ENCODE measurements around the gene LNX2. TPM values are rescaled to one million over a fixed set of nuclear protein-coding genes. Genes with fewer than 3 reads are reported as not detected.

Gene LNX2
- total and polyA plus RNA-seq, 2 donors from 2014 or later = 5.6 to 13.8 TPM

GRCh38 chr13:27541386-27541785 lies 78.9 kb downstream of the LNX2 start:
- no peak for TF ChIP-seq CTCF (IDR thresholded peaks at IDR 0.05; ENCODE audit: borderline replicate concordance, extremely low read depth, insufficient read depth)
- Histone ChIP-seq H3K9me3 (ENCODE audit: control insufficient read depth in 2 of 3, insufficient read depth in 1 of 3, low read length in 3 of 3) (no peaks in the 10 kb centered on the region), H3K36me3 (ENCODE audit: control insufficient read depth in 2 of 3, insufficient read depth in 3 of 3, low read length in 3 of 3) (no peaks in the 10 kb centered on the region), H3K9ac (ENCODE audit: low read length in 3 of 3) (no peak overlapping the region), H3K4me3 (ENCODE audit: low read length in 3 of 3) (no peak overlapping the region), H3K4me1 (ENCODE audit: control insufficient read depth in 2 of 3, insufficient read depth in 2 of 3, low read depth in 1 of 3, low read length in 3 of 3) (no peaks in the 10 kb centered on the region), H3K27ac (ENCODE audit: low read depth in 2 of 2, low read length in 2 of 2) (no peak overlapping the region), H3K27me3 (ENCODE audit: control insufficient read depth, insufficient read depth, low read length) (no peaks in the 10 kb centered on the region)
- DNase-seq (no peak), FAIRE-seq (no peak)
- intact Hi-C loops (cut with DNase I) = no loop called here

- Histone ChIP-seq H3K27me3 (ENCODE audit: control insufficient read depth, insufficient read depth, low read length) (no peaks in the 10 kb centered on the region), H3K9me3 (ENCODE audit: control insufficient read depth in 2 of 3, insufficient read depth in 1 of 3, low read length in 3 of 3) (no peaks in the 10 kb centered on the region), H3K4me1 (ENCODE audit: control insufficient read depth in 2 of 3, insufficient read depth in 2 of 3, low read depth in 1 of 3, low read length in 3 of 3) (peaks cover 0 to 3% (median 0%) of the 10 kb centered on the region in 3 donors), H3K4me3 (ENCODE audit: low read length in 3 of 3) (no peak overlapping the region), H3K27ac (ENCODE audit: low read depth in 2 of 2, low read length in 2 of 2) (no peak overlapping the region), H3K36me3 (ENCODE audit: control insufficient read depth in 2 of 3, insufficient read depth in 3 of 3, low read length in 3 of 3) (no peaks in the 10 kb centered on the region), H3K9ac (ENCODE audit: low read length in 3 of 3) (no peak overlapping the region)
- no peak for TF ChIP-seq CTCF (IDR thresholded peaks at IDR 0.05; ENCODE audit: borderline replicate concordance, extremely low read depth, insufficient read depth)
- no peak for FAIRE-seq
- intact Hi-C loops (cut with DNase I) = no loop called here
- DNase-seq = peak in 1 of 5 donors; percentile 43
Measured at GRCh38 chr13:27536361-27537101, 83.8 kb downstream of the LNX2 start.

GRCh38 chr13:27535546-27535945 lies 84.8 kb downstream of the LNX2 start:
- TF ChIP-seq CTCF (IDR thresholded peaks at IDR 0.05; ENCODE audit: borderline replicate concordance, extremely low read depth, insufficient read depth) = no peak
- H3K4me3 ChIP-seq (ENCODE audit: low read length in 3 of 3) = no peak overlapping the region
- H3K9ac ChIP-seq (ENCODE audit: low read length in 3 of 3) = no peak overlapping the region
- H3K9me3 ChIP-seq (ENCODE audit: control insufficient read depth in 2 of 3, insufficient read depth in 1 of 3, low read length in 3 of 3) = no peaks in the 10 kb centered on the region
- DNase-seq (no peak), FAIRE-seq (no peak)
- peaks cover 0 to 3% (median 0%) of the 10 kb centered on the region in 3 donors for H3K4me1 ChIP-seq (ENCODE audit: control insufficient read depth in 2 of 3, insufficient read depth in 2 of 3, low read depth in 1 of 3, low read length in 3 of 3)
- H3K27ac ChIP-seq (ENCODE audit: low read depth in 2 of 2, low read length in 2 of 2) = no peak overlapping the region
- H3K36me3 ChIP-seq (ENCODE audit: control insufficient read depth in 2 of 3, insufficient read depth in 3 of 3, low read length in 3 of 3) = no peaks in the 10 kb centered on the region
- H3K27me3 ChIP-seq (ENCODE audit: control insufficient read depth, insufficient read depth, low read length) = no peaks in the 10 kb centered on the region
- intact Hi-C loops (cut with DNase I) = no loop called here

All from kidney (tissue), 14 donors.